DND-41 (cell line): ENCODE results near the gene VPS8.

ENCODE experiments used
- ATAC-seq: fragments of 200-7000 bp; cut with Tn5 transposase; 3 replicates; pipeline ENCODE4 v1.9.1; 2021; ENCODE audit warnings: low read depth; ENCODE audit not compliant: insufficient read depth
- DNase-seq: peaks from one replicate; pipeline ENCODE4 v3.0.0-alpha.2; 2020
- H2AFZ ChIP-seq: 2 replicates; pipeline ENCODE4 v1.6.0; 2012; ENCODE audit warnings: low read depth, low read length
- H3K27ac ChIP-seq: 2 replicates; pipeline ENCODE4 v1.5.1; 2012; ENCODE audit warnings: low read length, inconsistent platforms
- H3K27me3 ChIP-seq: fragments of 200-600 bp; sonication (generic); 2 replicates; pipeline ENCODE4 v1.6.0; 2012; ENCODE audit warnings: low read length, mild to moderate bottlenecking, inconsistent platforms; ENCODE audit not compliant: insufficient read depth, poor library complexity
- H3K36me3 ChIP-seq: 2 replicates; pipeline ENCODE4 v1.5.1; 2012; ENCODE audit warnings: low read length, inconsistent platforms; ENCODE audit not compliant: insufficient read depth
- H3K4me1 ChIP-seq: 2 replicates; pipeline ENCODE4 v1.5.1; 2012; ENCODE audit warnings: mild to moderate bottlenecking, low read length; ENCODE audit not compliant: insufficient read depth
- H3K4me2 ChIP-seq: 2 replicates; pipeline ENCODE4 v1.6.0; 2012; ENCODE audit warnings: mild to moderate bottlenecking, moderate library complexity, low read length, inconsistent platforms; ENCODE audit not compliant: insufficient read depth
- H3K4me3 ChIP-seq, 2 experiments: fragments of 200-600 bp in 1 of 2; shearing (Covaris generic) in 1 of 2; 2 replicates each; pipeline ENCODE4 v1.5.1; 2012 to 2016; ENCODE audit warnings: inconsistent platforms in 2 of 2, low read length in 2 of 2, mild to moderate bottlenecking in 2 of 2, low read depth in 1 of 2, moderate library complexity in 1 of 2
- H3K79me2 ChIP-seq: 2 replicates; pipeline ENCODE4 v1.6.0; 2012; ENCODE audit warnings: low read length, inconsistent platforms; ENCODE audit not compliant: insufficient read depth
- H3K9ac ChIP-seq: 2 replicates; pipeline ENCODE4 v1.6.0; 2012; ENCODE audit warnings: low read depth, mild to moderate bottlenecking, inconsistent platforms, low read length, moderate library complexity
- H3K9me3 ChIP-seq: 2 replicates; pipeline ENCODE4 v1.5.1; 2012; ENCODE audit warnings: low read length, moderate library complexity, mild to moderate bottlenecking, inconsistent platforms; ENCODE audit not compliant: insufficient read depth, severe bottlenecking
- H4K20me1 ChIP-seq: 2 replicates; pipeline ENCODE4 v1.6.0; 2012; ENCODE audit warnings: low read length; ENCODE audit not compliant: insufficient read depth
- EZH2 ChIP-seq: IDR thresholded peaks from 3 replicates; pipeline ENCODE4 v1.6.1; 2012; ENCODE audit warnings: borderline replicate concordance, low read depth, mild to moderate bottlenecking, moderate library complexity, low read length, inconsistent platforms; ENCODE audit not compliant: severe bottlenecking
- TF ChIP-seq, protein P1 (sequence below): IDR thresholded peaks from 2 replicates; pipeline ENCODE4 v1.5.1; 2012; ENCODE audit warnings: borderline replicate concordance, low read length, moderate library complexity, mild to moderate bottlenecking; ENCODE audit not compliant: poor library complexity, severe bottlenecking; ENCODE audit errors: extremely low read depth

Gene VPS8

DNA sequence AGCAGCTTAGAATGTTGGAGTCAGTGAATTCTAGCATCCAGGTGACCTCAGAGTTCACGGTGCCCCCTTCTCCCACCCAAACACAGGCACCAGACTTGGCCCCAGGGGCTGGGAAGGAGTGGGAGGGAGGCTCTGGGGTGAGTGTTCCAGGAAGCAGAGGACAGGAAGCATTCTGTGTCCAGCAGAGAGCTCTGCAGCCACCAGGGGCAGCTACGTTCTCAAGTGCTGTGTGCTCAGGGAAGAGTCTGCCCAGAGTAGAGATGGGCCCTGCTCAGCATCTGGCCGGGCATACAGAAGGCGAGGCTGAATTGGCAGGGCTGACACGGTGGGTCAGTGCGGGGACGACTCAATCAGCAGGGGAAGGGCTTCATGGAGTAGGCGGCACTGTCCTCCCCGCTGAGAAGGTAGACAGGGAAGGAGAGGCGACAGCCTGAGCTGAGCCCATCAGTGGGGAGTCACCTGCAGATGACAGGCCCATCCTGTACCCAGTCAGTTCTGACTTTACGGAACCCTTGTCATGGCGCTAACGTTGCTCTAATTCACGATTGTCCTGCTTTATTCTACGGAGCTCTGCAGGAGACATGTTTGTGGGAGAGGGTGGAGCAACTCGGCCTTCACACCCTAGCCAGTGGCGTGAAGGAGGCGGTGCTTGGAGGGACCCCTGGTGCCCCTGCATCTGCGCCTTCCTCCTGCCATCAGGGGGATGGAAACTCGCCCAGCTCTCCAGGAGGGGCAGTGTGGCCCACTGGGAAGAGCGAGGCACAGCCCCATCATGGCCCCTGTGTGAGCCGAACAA lies 258.7 kb downstream of the VPS8 start:
- TF ChIP-seq EZH2: no peak
- TF ChIP-seq, protein P1, sequence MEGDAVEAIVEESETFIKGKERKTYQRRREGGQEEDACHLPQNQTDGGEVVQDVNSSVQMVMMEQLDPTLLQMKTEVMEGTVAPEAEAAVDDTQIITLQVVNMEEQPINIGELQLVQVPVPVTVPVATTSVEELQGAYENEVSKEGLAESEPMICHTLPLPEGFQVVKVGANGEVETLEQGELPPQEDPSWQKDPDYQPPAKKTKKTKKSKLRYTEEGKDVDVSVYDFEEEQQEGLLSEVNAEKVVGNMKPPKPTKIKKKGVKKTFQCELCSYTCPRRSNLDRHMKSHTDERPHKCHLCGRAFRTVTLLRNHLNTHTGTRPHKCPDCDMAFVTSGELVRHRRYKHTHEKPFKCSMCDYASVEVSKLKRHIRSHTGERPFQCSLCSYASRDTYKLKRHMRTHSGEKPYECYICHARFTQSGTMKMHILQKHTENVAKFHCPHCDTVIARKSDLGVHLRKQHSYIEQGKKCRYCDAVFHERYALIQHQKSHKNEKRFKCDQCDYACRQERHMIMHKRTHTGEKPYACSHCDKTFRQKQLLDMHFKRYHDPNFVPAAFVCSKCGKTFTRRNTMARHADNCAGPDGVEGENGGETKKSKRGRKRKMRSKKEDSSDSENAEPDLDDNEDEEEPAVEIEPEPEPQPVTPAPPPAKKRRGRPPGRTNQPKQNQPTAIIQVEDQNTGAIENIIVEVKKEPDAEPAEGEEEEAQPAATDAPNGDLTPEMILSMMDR: no peak
- ATAC-seq (no peak), DNase-seq (no peak)
- Histone ChIP-seq H3K27me3 (no peaks in the 10 kb centered on the region), H3K79me2 (no peaks in the 10 kb centered on the region), H3K4me3 (no peak overlapping the region), H4K20me1 (no peaks in the 10 kb centered on the region), H3K9ac (no peak overlapping the region), H3K4me2 (no peak overlapping the region), H3K27ac (no peak overlapping the region), H3K9me3 (no peaks in the 10 kb centered on the region), H3K4me1 (no peaks in the 10 kb centered on the region), H3K36me3 (no peaks in the 10 kb centered on the region), H2AFZ (no peak overlapping the region)

DNA sequence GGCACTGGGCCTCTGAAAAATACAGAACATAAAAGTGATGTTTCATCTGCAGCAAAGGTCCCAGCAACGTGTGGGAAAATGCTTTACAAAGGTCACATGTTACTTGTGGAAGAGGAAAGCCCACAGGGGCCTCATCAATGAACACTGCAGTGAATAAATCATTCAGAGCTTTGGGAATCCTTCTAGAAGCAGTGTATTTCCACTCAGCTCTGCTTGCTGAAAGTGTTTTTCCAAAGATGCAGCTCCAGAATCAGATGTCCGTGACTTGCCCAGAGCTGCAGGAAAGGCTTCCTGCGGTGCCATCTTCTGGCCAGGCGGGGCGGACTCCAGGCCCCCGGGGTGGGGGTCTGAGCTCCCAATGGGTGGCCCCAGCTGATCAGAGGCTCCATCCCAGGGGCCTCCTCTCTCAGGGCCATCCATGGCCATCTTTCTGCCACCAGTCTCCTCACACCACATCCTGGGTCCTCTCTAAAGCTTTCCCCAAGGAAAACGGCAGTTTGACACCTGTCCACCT lies 259.4 kb downstream of the VPS8 start:
- no peaks in the 10 kb centered on the region for H3K79me2 ChIP-seq
- ATAC-seq: no peak

DNA sequence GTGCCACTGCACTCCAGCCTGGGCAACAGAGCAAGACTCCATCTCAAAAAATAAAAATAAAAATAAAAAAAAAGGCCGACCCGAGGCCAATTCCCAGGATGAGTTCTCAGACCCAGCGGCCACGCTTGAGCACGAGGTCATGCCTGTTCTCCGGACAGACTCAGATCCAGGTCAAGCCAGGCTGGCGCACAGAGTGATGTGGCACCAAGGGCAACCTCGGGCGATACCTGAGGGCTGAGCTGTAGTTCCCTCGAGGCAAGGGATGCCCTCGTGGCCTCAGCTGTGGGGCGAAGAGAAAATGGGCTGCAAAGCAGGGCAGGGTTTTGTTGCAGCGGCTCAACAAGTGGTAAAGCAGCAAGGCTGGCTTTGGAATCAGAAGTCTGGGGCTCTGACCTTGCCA lies 263.6 kb downstream of the VPS8 start:
- H3K27me3 ChIP-seq: no peaks in the 10 kb centered on the region
- no peak overlapping the region for H3K27ac ChIP-seq
- no peaks in the 10 kb centered on the region for H3K9me3 ChIP-seq
- no peak overlapping the region for H3K4me2 ChIP-seq
- H4K20me1 ChIP-seq: no peaks in the 10 kb centered on the region
- no peak for ATAC-seq
- H3K4me3 ChIP-seq: no peak overlapping the region
- H3K4me1 ChIP-seq: no peaks in the 10 kb centered on the region
- H3K9ac ChIP-seq: no peak overlapping the region
- TF ChIP-seq EZH2: no peak
- TF ChIP-seq, protein P1: no peak
- H3K79me2 ChIP-seq: no peaks in the 10 kb centered on the region
- H2AFZ ChIP-seq: no peak overlapping the region
- no peaks in the 10 kb centered on the region for H3K36me3 ChIP-seq
- no peak for DNase-seq

More for the DNA sequence above, 259.4 kb downstream of the VPS8 start:
- Histone ChIP-seq H3K4me3 (no peak overlapping the region), H3K4me1 (no peaks in the 10 kb centered on the region), H3K9ac (no peak overlapping the region), H3K9me3 (no peaks in the 10 kb centered on the region), H3K36me3 (no peaks in the 10 kb centered on the region), H3K4me2 (no peak overlapping the region), H2AFZ (no peak overlapping the region), H4K20me1 (no peaks in the 10 kb centered on the region), H3K27me3 (no peaks in the 10 kb centered on the region), H3K27ac (no peak overlapping the region)
- DNase-seq: no peak
- TF ChIP-seq, protein P1: no peak
- TF ChIP-seq EZH2: no peak
